HCT116 (cell line): ENCODE measurements around the gene MMP24. TPM values are rescaled to one million over a fixed set of nuclear protein-coding genes. Genes with fewer than 3 reads are reported as not detected.

Experiments
- ATAC-seq: fragments of 200-7000 bp; cut with Tn5 transposase; 2 replicates; pipeline ENCODE4 v1.9.1; 2020; ENCODE audit warnings: mild to moderate bottlenecking, moderate library complexity
- BruUV-seq: library from RNA; stranded (reverse); fragments of 400-500 nt; replicated peaks from 2 replicates; lab custom pipeline; 2021; lab: Mats Ljungman, UMichigan
- CTCF ChIA-PET: fragments of 300-600 bp; sonication (Branson Sonifier 250); formaldehyde crosslinking; loops from one replicate; lab custom pipeline; 2021; ENCODE audit warnings: antibody characterized with exemption; lab: Charles Lee
- POLR2A ChIA-PET: fragments of 300-600, 350-600 bp; sonication (Branson Sonifier 250); formaldehyde crosslinking; loops from one replicate; lab custom pipeline; 2021; ENCODE audit warnings: antibody characterized with exemption; lab: Charles Lee
- RAD21 ChIA-PET, 2 experiments: fragments of 300-600 bp; sonication (Branson Sonifier 250); formaldehyde crosslinking; loops; one replicate each; lab custom pipeline; 2023; ENCODE audit warnings: low total read pairs in 2 of 2; ENCODE audit not compliant: uncharacterized antibody in 2 of 2, unreplicated experiment in 2 of 2, low non-redundant PET in 1 of 2; lab: Charles Lee
- DNase-seq: peaks from one replicate; pipeline ENCODE4 v3.0.0-alpha.2; 2010; ENCODE audit warnings: low read depth, low spot score
- H2AFZ ChIP-seq: fragments of 200-600 bp; shearing (Covaris generic), sonication (generic); 2 replicates; pipeline ENCODE4 v1.6.1; 2017; ENCODE audit warnings: low read depth, mixed run types, mixed read lengths, antibody characterized with exemption, low read length; ENCODE audit not compliant: poor library complexity, severe bottlenecking
- H3K27ac ChIP-seq: 2 replicates; pipeline ENCODE4 v1.5.1; 2012; ENCODE audit warnings: low read depth, low read length
- H3K27me3 ChIP-seq: fragments of 200-600 bp; sonication (generic); 2 replicates; pipeline ENCODE4 v1.6.1; 2016; ENCODE audit warnings: mixed run types, low read length, mixed read lengths; ENCODE audit not compliant: insufficient read depth
- H3K36me3 ChIP-seq, 2 experiments: fragments of 200-500 bp in 1 of 2; fragments of 200-600 bp in 1 of 2; sonication (Bioruptor generic) in 1 of 2; sonication (generic) in 1 of 2; 2 replicates each; pipeline versions ENCODE4 v1.5.1 to v1.6.1; 2014 to 2016; ENCODE audit warnings: low read length in 2 of 2, inconsistent platforms in 1 of 2, mixed read lengths in 1 of 2, mixed run types in 1 of 2; ENCODE audit not compliant: insufficient read depth in 2 of 2, control insufficient read depth in 1 of 2
- H3K4me1 ChIP-seq, 2 experiments: fragments of 200-600 bp in 1 of 2; sonication (generic) in 1 of 2; 2 replicates each; pipeline versions ENCODE4 v1.5.1 to v1.6.1; 2012 to 2017; ENCODE audit warnings: low read length in 2 of 2, inconsistent platforms in 1 of 2, mild to moderate bottlenecking in 1 of 2, mixed read lengths in 1 of 2, mixed run types in 1 of 2, moderate library complexity in 1 of 2; ENCODE audit not compliant: insufficient read depth in 2 of 2, control insufficient read depth in 1 of 2
- H3K4me2 ChIP-seq: fragments of 200-600 bp; sonication (generic); 2 replicates; pipeline ENCODE4 v1.6.1; 2017; ENCODE audit warnings: mixed run types, low read length, mixed read lengths
- H3K4me3 ChIP-seq, 2 experiments: fragments of 200-600 bp in 1 of 2; sonication (generic) in 1 of 2; replicated peaks in 1 of 2; 2 replicates each; pipeline ENCODE4 v1.5.1; 2011 to 2016; ENCODE audit warnings: low read length in 2 of 2, control low read depth in 1 of 2, low read depth in 1 of 2, mild to moderate bottlenecking in 1 of 2, mixed read lengths in 1 of 2, mixed run types in 1 of 2
- H3K79me2 ChIP-seq: fragments of 200-600 bp; sonication (generic); 2 replicates; pipeline ENCODE4 v1.6.1; 2017; ENCODE audit warnings: mild to moderate bottlenecking, mixed run types, low read length, moderate library complexity, mixed read lengths; ENCODE audit not compliant: insufficient read depth
- H3K9ac ChIP-seq: fragments of 200-600 bp; sonication (generic); 2 replicates; pipeline ENCODE4 v1.6.1; 2016; ENCODE audit warnings: low read length, mixed read lengths
- H3K9me2 ChIP-seq: fragments of 200-600 bp; sonication (generic), shearing (Covaris generic); 2 replicates; pipeline ENCODE4 v1.6.1; 2017; ENCODE audit warnings: mixed run types, mild to moderate bottlenecking, moderate library complexity; ENCODE audit not compliant: insufficient read depth
- H3K9me3 ChIP-seq, 2 experiments: fragments of 200-500 bp in 1 of 2; fragments of 200-600 bp in 1 of 2; sonication (Bioruptor generic) in 1 of 2; sonication (generic) in 1 of 2; 2 replicates each; pipeline ENCODE4 v1.6.1; 2014 to 2017; ENCODE audit warnings: low read length in 2 of 2, mixed read lengths in 2 of 2, inconsistent platforms in 1 of 2, low read depth in 1 of 2, mild to moderate bottlenecking in 1 of 2, mixed run types in 1 of 2, moderate library complexity in 1 of 2; ENCODE audit not compliant: control insufficient read depth in 1 of 2, insufficient read depth in 1 of 2
- H4K20me1 ChIP-seq: fragments of 200-600 bp; sonication (generic), shearing (Covaris generic); 2 replicates; pipeline ENCODE4 v1.6.1; 2017; ENCODE audit warnings: mixed run types, mild to moderate bottlenecking, moderate library complexity; ENCODE audit not compliant: insufficient read depth
- CTCF ChIP-seq, 3 experiments: fragments of 200-600 bp in 1 of 3; sonication (generic) in 1 of 3; IDR thresholded peaks in 2 of 3; conservative IDR thresholded peaks in 1 of 3; 2 replicates each; pipeline ENCODE4 v1.5.1; 2012 to 2017; ENCODE audit warnings: low read depth in 2 of 3, low read length in 2 of 3, antibody characterized with exemption in 1 of 3, borderline replicate concordance in 1 of 3, control low read depth in 1 of 3, mild to moderate bottlenecking in 1 of 3, mixed read lengths in 1 of 3, mixed run types in 1 of 3, moderate library complexity in 1 of 3; ENCODE audit not compliant: insufficient read depth in 1 of 3
- EGR1 ChIP-seq: IDR thresholded peaks from 2 replicates; pipeline ENCODE4 v1.6.1; 2012; ENCODE audit warnings: low read depth
- ELF1 ChIP-seq: IDR thresholded peaks from 2 replicates; pipeline ENCODE4 v1.6.1; 2012; ENCODE audit warnings: low read depth, borderline replicate concordance
- POLR2AphosphoS5 ChIP-seq: IDR thresholded peaks from 2 replicates; pipeline ENCODE4 v1.6.1; 2011; ENCODE audit warnings: mild to moderate bottlenecking, low read depth, low read length, moderate library complexity
- SRF ChIP-seq: IDR thresholded peaks from 2 replicates; pipeline ENCODE4 v1.6.1; 2012; ENCODE audit warnings: low read depth
- ZFX ChIP-seq: fragments of 450-650 bp; IDR thresholded peaks from 2 replicates; pipeline ENCODE4 v1.6.1; 2017
- intact Hi-C: fragments of 100-400 bp; cut with micrococcal nuclease; formaldehyde crosslinking; loops from 2 replicates; pipeline ENCODE4 v1.10.0; 2022
- total RNA-seq: library from RNA; stranded (reverse); gene quantifications from one replicate; pipeline ENCODE4 v1.2.1, GENCODE V29; 2021; ENCODE audit not compliant: unreplicated experiment

Gene MMP24
- total RNA-seq, 1 experiment from 2014 or later, result not detected

GRCh38 chr20:35326021-35326739 lies 99.7 kb downstream of the MMP24 start:
- Histone ChIP-seq H3K79me2 (no peaks in the 10 kb centered on the region), H3K27ac (peak overlapping the region; percentile 63; the same call in 1 of the 2 replicates), H2AFZ (no peak overlapping the region), H3K27me3 (no peaks in the 10 kb centered on the region), H3K9me3 (no peaks in the 10 kb centered on the region), H3K9me2 (no peaks in the 10 kb centered on the region), H3K36me3 (no peaks in the 10 kb centered on the region), H3K4me1 (peaks cover 50 to 77% of the 10 kb centered on the region in 2 experiments), H3K4me2 (peak overlapping the region; percentile 64), H3K4me3 (no peak overlapping the region), H4K20me1 (no peaks in the 10 kb centered on the region), H3K9ac (peak overlapping the region; percentile 38)
- no TSS peak for BruUV-seq
- ChIA-PET RAD21 (no interaction called here), CTCF (no interaction called here), POLR2A (no interaction called here)
- intact Hi-C loops, result no loop called here
- DNase-seq, result no peak
- ATAC-seq, result no peak
- TF ChIP-seq SRF (no peak), ZFX (no peak), POLR2AphosphoS5 (no peak), ELF1 (no peak), EGR1 (no peak), CTCF (IDR thresholded peaks at IDR 0.05 in 2 of 3, conservative IDR thresholded peaks at IDR 0.05 in 1 of 3; ENCODE audit: borderline replicate concordance in 1 of 3, insufficient read depth in 1 of 3, low read depth in 2 of 3, low read length in 2 of 3) (no peak)

Other genes starting within 250 kb of the MMP24 start
- gene TRPC4AP, start 133.9 kb upstream of the MMP24 start, total RNA-seq, result 48.6 TPM
- 22.8 TPM for gene EDEM2, start 79.4 kb upstream of the MMP24 start, total RNA-seq
- gene PROCR, start 54.6 kb upstream of the MMP24 start, total RNA-seq, result 52.0 TPM
- 59.6 TPM for gene MMP24OS, start 51.4 kb downstream of the MMP24 start, total RNA-seq
- 209 TPM for gene EIF6, start 58.1 kb downstream of the MMP24 start, total RNA-seq
- gene FAM83C, start 65.7 kb downstream of the MMP24 start, total RNA-seq, result not detected
- gene UQCC1, start 185.3 kb downstream of the MMP24 start, total RNA-seq, result 51.7 TPM
- not detected for gene GDF5, start 211.5 kb downstream of the MMP24 start, total RNA-seq
- gene CEP250, start 228.9 kb downstream of the MMP24 start, total RNA-seq, result 42.3 TPM